SK-N-SH (cell line): ENCODE results near the gene CTSS.

ENCODE experiments used
- CHD2 ChIP-seq: fragments of 150-350 bp; IDR thresholded peaks from 2 replicates; pipeline ENCODE4 v1.6.1; 2018; ENCODE audit warnings: low read length; ENCODE audit not compliant: partially characterized antibody
- CTCF ChIP-seq: fragments of 200-600 bp; sonication (generic); IDR thresholded peaks from 2 replicates; pipeline ENCODE4 v1.6.1; 2017; ENCODE audit warnings: antibody characterized with exemption, mild to moderate bottlenecking, moderate library complexity
- EZH2phosphoT487 ChIP-seq: fragments of 200-600 bp; sonication (generic); IDR thresholded peaks from 2 replicates; pipeline ENCODE4 v1.6.1; 2017; ENCODE audit warnings: low read depth, mixed run types, mild to moderate bottlenecking, antibody characterized with exemption, moderate library complexity, borderline replicate concordance
- GABPA ChIP-seq: IDR thresholded peaks from 2 replicates; pipeline ENCODE4 v1.4.0; 2012; ENCODE audit warnings: low read depth, mild to moderate bottlenecking
- IRF3 ChIP-seq: fragments of 150-350 bp; IDR thresholded peaks from 2 replicates; pipeline ENCODE4 v1.6.1; 2016; ENCODE audit warnings: mild to moderate bottlenecking, low read depth, low read length
- JUND ChIP-seq: IDR thresholded peaks from 2 replicates; pipeline ENCODE4 v1.4.0; 2012
- POLR2AphosphoS5 ChIP-seq: IDR thresholded peaks from 2 replicates; pipeline ENCODE4 v1.6.1; 2012; ENCODE audit warnings: low read depth, low read length

GRCh38 chr1:150778409-150778808 lies 12.8 kb upstream of the CTSS start:
- no peak for TF ChIP-seq CTCF
- TF ChIP-seq GABPA: no peak
- TF ChIP-seq EZH2phosphoT487: no peak
- no peak for TF ChIP-seq JUND
- no peak for TF ChIP-seq POLR2AphosphoS5
- TF ChIP-seq IRF3: no peak
- TF ChIP-seq CHD2: no peak
